COLO668 (cell line): Measurements from ENCODE around the gene ALS2CL.

Experiments used
- DNase-seq: peaks from one replicate; lab custom pipeline; 2025; ENCODE audit not compliant: unreplicated experiment; lab: John Stamatoyannopoulos, UW

Gene ALS2CL

GRCh38 chr3:46680298-46680826 lies 13.1 kb downstream of the ALS2CL start:
- DNase-seq = no peak

DNA sequence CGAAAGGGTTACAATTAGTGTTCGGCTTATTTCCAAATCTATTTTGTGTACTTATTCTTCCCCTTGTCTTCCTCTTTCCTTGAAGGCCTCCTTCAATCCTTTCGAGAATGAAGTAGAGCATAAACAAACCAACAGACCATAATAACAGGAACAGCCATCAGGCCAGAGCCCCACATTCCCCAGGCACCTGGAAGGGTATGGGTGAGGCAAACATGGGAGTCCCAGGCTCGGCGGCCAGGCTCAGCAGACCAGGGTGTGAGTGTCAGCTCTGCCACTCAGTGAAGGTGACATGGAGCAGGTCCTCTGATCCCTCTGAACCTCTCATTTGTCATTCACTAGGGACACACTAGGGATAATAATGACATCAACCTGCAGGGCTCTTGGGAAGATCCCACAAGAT lies 13.8 kb downstream of the ALS2CL start:
- DNase-seq = no peak

DNA sequence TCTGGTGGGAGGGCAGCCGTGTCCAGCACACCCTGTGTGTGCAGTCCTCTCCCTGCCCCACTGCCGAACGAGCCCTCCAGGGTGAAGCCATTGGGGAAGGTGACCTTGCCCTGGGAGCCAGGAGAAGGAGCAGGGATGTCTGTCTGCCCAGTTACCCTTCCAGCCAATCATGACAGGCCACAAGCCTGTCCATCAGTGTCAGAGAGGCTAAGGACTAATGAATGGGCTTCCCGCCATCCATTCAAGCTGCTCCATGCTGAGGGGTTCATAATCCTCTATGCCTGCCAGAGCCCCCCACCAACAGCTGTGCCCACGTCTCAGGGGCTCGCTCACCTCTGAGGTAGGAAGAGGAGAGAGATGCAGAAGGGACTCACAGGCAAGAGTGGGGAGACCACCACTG lies 15.2 kb downstream of the ALS2CL start:
- DNase-seq = no peak

- no peak for DNase-seq
Observed at GRCh38 chr3:46677411-46677726, 16.1 kb downstream of the ALS2CL start.

GRCh38 chr3:46676601-46677410 lies 16.7 kb downstream of the ALS2CL start:
- no peak for DNase-seq

DNA sequence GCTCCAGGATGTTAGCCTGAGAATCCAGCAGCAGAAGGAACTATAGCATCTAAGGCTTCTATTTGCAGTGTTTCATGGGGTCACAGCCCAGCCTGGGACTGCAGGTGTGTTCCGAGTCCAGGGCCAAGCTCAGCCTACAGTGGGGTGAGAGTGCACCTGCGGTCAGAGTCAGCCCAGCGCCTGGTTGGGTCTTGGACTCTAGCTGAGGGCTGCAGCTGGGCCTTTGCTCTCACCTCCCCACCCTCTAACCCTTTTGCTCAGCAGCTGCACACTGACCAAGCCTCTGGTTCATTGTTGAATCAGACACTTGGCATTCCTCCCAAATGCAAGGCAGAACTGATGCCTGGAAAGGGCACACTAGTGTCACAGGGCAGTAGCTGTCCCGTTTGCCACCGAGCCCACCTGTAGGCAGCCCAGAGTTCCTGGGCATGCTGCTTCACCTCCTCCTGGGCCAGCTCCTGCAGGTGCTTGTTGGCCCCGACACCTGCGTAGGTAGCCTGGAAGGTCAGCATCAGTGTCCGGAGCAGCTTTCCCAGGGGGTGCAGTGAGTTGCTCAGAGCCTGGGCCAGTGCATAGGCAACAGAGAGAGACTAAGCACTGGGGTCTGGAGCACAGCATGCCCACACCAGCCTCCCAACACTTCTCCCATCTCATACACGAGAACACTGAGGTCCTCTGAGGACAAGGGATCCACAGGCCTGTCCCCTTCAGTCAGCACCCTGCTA lies 17.5 kb downstream of the ALS2CL start:
- no peak for DNase-seq

GRCh38 chr3:46675426-46675825 lies 18.1 kb downstream of the ALS2CL start:
- DNase-seq = no peak

GRCh38 chr3:46674031-46674845 lies 19.2 kb downstream of the ALS2CL start:
- DNase-seq = no peak

DNA sequence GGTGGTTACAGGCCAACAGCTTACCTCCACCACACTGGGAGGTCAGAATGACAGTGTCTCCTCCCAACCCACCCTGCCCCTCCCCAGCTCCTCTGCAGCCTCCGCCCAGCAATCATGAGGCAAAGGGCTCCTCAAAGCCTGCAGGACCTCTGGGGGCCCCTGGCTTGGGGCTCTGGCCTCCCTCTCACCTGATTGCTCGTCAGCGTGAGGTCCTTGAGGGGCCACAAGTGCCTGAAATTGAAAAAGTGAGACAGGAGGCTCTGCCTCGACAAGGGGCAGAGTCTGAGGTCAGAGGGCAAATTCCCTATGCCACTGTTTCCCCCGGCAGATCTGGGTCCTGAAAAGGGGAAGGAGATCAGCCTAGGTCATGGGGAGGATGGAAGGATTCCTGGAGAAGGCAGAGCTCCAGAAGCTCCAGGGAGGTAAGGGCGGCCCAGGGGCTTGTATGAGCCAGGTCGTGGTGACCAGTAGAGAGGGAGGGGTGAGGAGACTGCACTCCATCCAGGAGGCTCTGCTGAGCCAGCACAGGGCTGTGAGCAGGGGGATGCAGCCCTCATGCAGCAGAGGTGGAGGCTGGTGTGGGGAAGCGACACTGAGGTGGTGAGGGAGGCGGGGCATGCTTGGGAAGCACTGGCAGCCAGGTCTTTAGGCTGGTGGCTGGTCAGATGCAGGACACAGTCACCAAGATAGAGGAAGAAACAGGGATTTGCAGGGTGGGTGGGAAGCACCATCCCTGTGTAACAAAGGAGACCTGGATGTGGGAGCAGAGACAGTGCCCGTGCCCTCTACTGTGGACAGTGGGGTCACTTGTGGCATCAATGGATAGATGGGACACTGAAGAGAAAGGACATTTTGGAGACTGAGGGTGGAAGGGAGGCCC lies 20.1 kb downstream of the ALS2CL start:
- no peak for DNase-seq

- no peak for DNase-seq
Observed at GRCh38 chr3:46672349-46672695, 21.2 kb downstream of the ALS2CL start.

DNA sequence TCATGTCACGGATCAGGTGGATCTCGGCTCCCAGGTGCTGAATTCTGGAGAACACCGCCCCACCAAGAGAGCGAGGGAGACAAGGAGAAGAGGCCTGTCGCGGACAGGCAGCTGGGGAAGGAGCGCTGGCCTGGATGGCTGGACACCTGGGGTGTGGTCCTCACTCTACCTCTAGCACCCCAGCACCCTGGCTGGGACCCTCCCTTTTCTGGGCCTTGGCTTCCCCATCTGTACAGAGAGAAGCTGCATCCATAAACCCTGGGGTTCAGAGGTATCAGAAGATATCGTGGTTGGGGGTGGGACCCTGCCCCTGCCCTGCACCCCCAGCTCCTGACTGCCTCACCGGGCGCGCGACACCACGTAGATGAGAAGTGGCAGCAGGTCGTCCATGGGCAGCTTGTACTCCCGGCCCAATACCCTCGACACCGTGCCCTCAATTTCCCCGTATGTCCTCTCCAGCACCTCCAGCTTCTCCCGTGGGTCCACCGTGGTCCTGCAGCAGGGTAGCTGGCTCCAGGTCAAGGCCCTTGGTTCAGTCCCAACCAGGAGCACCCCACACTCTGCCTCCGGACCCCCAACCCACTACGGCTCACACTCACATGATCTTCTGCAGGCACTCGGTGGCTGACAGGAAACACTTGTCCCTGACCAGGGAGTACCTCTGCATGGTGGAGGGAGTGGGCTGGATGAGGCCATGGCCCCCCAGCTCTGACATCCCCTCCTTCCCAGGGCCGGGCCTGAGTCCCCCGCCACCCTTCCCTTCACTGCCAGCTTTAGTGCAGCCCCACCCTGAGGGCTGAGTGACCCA lies 21.7 kb downstream of the ALS2CL start:
- no peak for DNase-seq

DNA sequence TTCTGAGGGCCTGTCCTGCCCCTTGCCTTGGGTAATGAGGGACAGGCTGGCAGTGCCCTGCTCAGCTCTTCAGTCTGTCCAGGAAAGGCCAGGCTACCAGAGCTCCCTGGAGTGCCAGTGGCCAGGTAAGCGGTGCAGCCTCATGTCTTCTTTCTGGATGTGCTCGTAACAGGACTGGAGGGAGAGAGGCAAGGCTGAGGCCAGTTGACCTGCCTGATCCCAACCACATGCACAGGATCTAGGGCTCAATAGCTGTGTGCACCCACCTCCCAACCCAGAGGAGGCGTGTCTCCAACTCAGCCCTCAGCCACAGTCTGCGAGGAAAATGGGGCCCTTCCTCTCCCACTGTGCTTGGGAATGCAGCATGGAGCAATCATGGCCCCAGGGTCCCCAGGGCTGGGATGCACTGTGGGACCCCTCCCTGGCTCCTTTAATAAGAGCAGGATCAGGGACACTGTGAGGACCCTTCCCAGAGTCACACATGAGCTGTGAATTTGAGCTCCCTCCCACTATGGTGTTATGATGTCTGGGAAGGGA lies 22.5 kb downstream of the ALS2CL start:
- DNase-seq = no peak

DNA sequence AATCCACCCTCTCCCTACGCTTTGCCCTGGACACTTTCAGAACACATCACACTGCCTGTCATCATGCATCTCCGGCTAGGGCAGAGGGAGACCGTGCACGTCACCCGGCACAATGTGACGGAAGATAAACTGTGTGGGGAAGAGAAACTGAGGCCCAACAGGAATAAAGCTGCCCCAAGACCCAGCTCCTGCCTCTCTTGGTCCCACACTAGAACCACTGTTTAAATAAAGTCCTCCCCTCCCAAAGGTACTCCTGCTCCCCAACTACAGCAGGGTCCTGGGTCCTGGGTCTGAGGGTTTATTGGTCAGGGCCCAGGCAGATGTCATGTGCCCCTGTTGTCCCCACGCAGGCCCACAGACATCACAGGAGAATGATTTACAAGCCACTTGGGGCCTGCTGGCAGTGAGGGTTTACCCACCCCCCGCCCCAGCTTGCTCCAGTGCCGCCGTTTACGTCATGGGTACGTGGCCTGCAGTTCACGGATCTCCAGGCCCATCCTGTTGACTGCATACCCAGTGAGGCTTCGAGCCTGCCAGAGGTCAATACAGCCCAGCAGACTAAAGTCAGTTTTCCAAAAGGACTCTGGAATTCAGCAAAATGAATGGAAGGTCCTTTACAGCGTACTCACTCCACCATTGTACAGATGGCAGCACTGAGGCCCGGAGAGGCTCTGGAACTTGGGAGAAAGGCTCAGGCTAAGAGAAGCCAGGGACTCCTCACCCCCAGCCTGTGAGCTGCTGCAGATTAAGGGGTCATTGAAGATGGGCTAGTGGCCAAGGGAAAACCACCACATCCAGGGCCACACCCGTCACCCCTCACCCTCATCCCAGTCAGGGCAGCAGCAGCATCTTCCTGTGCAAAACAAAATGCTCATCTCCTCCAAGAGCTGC lies 23.2 kb downstream of the ALS2CL start:
- DNase-seq = no peak

DNA sequence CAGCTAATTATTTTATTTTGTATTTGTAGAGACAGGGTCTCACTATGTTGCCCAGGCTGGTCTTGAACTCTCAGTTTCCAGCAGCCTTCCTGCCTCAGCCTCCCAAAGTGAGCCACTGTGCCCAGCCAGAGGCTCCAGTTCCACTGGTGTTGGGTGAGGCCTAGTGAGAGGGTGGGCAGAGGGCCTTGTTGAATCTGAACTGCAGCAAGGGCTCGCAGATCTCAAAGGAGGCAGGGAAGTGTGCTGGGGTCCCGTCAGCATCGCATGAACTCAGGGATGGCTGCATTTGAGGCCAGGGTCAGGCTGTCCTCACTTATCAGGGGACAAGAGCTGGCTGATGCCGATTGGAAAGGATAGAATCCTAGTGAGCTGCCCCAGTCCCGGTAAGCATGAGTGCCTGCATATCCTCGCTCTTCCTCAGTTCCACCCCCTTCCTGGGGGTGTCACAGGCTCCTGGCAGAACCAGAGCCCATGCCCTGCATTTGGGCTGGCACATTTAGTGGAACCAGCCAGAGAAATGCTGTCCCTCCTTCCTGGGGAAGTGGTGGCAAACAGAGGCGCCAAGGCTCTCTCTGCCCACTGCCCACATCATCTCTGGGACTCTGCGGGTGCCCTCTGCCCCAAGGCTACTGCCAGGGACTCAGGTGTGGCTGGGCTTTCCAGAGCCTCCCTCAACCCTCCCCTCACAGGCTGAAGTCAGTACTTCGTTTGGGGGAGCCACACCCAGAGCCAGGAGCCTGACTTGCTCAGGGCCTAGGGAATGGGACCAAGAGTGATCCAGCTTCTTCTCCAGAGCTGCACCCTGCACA lies 24.1 kb downstream of the ALS2CL start:
- DNase-seq = no peak

DNA sequence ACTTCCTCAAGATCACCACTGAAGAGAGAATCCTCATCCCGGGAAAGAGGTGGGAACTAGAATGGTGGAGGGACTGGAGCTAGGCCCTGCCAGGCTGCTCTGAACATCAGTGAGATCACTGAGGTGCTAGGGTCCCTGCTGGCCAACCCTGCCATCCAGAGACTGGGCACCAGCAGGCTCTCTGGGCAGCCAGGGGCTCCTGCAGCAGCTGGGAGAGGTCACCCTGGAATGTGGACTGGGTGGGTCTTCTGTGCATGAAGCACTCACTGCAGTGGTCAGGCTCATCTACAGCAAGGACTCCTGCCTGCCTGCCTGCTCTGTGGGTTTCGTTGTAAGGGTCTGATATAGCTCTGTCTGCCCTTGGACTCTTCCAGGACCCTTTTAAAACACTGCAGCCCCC lies 24.9 kb downstream of the ALS2CL start:
- no peak for DNase-seq

- DNase-seq = no peak
Observed at GRCh38 chr3:46668116-46668515, 25.4 kb downstream of the ALS2CL start.

- no peak for DNase-seq
Observed at GRCh38 chr3:46667657-46668056, 25.8 kb downstream of the ALS2CL start.
